ENCODE data around the gene PUM1. TPM values are rescaled to one million over a fixed set of nuclear protein-coding genes. Genes with fewer than 3 reads are reported as not detected.
A peak's percentile ranks its signal among the peaks of the same experiment; 100 is the strongest.
"Not testable (repeated sequence)": the region's sequence is repeated elsewhere in the genome, so short reads cannot be mapped to it uniquely, and the experiment has no call there.

Gene PUM1
- total RNA-seq, 1 donor from 2014 or later: 58.5 TPM

- peak in 1 of 2 donors; percentile 18 for DNase-seq (ENCODE audit: low read depth in 2 of 2)
These were observed 1.9 kb downstream of the PUM1 start for GRCh38 chr1:31063631-31064030.

- DNase-seq (ENCODE audit: low read depth in 2 of 2): no peak
These were observed 2.6 kb downstream of the PUM1 start for GRCh38 chr1:31062867-31063380.

DNA sequence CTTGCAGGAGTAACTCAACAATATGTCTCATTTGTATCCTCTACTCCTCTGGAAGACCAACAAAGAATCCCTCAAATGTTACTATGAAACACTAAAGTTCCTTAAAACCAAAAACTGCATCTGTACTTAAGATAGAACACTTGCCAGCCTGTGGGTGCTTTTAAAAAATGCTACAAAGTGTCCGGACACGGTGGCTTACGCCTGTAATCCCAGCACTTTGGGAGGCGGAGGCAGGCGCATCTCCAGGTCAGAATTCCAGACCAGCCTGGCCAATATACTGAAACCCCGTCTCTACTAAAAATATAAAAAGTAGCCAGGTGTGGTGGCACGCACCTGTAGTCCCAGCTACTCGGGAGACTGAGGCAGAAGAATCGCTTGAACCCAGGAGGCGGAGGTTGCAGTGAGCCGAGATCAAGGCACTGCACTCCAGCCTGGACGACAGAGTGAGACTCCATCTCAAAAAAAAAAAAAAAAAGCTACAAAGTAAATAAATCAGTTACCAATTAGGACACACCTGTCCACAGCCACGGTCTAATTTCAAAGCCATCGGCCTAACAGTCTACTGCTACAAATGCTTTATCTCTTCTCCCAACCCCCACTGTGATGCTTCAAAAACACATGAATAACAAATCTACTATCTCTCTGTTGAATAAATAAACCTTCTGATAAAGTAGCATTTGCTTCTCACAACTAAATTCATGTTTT is 3.2 kb downstream of the PUM1 start:
- not testable (repeated sequence) for DNase-seq (ENCODE audit: low read depth in 2 of 2)

GRCh38 chr1:31058012-31058411 is 7.5 kb downstream of the PUM1 start:
- no peak for DNase-seq (ENCODE audit: low read depth in 2 of 2)

DNA sequence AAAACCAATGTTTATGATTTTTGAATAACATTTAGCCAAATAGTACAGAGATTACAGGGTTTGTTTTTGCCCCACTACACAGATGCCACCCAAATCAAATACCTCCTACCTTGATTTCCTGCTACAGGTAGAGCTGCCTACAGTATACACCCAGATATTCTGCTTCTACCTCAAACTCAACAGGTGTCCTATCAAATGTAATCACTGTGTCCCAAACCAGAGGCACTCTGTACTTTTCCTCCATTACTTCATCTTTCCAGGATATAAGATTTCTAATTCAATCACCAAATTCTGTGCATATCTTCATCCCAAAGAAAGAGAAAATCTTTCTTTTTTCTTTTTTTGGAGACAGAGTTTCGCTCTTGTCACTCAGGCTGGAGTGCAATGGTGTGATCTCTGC is 9.6 kb downstream of the PUM1 start:
- no peak for DNase-seq (ENCODE audit: low read depth in 2 of 2)

DNA sequence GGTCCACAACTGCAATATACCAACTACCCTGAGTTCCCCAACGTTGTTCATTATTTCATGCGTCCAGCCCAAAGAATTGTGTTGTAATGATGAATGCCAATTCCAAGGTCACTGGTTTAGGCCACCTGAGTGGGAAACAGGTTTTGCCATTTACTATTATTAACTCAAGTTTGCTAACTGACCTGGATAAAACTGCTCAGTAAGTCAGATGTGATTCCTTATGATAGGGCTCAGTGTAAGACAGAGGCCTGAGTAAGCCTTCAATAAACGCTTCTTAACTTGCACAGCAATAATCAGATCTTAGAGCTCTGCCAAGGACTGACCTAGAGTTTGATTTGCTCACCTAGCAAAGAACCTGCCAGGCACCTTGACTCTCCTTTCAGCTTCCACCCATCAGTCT is 10.0 kb downstream of the PUM1 start:
- DNase-seq (ENCODE audit: low read depth in 2 of 2): no peak

GRCh38 chr1:31054958-31055481 is 10.5 kb downstream of the PUM1 start:
- no peak for DNase-seq (ENCODE audit: low read depth in 2 of 2)

DNA sequence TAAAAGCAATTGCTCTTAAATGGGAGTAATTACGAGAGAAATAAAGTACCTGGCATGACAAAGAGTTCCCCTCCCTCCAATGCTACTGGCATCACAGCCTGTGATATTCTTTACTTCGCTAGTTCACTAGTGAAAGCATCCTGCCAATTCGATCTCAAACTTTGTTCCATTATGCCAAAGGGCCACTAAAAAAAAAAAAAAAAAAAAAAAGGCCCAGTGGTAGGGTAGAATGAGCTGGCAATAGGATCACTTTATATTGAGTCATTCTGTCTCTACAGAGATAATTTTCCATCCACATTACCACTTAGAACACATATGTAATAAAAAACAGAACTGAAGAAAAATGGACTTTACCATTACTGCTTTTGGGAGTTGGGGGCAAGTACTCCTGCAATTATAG is 11.2 kb downstream of the PUM1 start:
- DNase-seq (ENCODE audit: low read depth in 2 of 2): peak in 1 of 2 donors; percentile 32

- not testable (repeated sequence) for DNase-seq (ENCODE audit: low read depth in 2 of 2)
These were observed 12.9 kb downstream of the PUM1 start for GRCh38 chr1:31052613-31053012.

- DNase-seq (ENCODE audit: low read depth in 2 of 2): no peak
These were observed 13.9 kb downstream of the PUM1 start for GRCh38 chr1:31051611-31052010.

DNA sequence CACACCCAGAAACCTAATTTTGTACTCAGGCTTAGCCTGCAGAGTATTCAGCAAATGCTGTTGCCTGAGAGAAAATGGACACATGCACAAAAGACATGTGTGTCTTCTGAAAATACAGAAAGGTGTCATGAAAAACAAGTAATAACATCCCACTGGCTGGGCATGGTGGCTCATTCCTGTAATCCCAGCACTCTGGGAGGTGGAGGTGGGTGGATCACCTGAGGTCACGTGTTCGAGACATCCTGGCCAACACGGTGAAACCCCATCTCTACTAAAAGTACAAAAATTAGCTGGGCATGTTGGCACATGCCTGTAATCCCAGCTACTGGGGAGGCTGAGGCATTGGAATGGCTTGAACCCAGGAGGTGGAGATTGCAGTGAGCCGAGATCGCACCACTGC is 18.0 kb downstream of the PUM1 start:
- DNase-seq (ENCODE audit: low read depth in 2 of 2): not testable (repeated sequence)

- DNase-seq (ENCODE audit: low read depth in 2 of 2): no peak
These were observed 21.9 kb downstream of the PUM1 start for GRCh38 chr1:31043631-31044030.

GRCh38 chr1:31042656-31043055 is 22.9 kb downstream of the PUM1 start:
- DNase-seq (ENCODE audit: low read depth in 2 of 2): no peak

- no peak for DNase-seq (ENCODE audit: low read depth in 2 of 2)
These were observed 24.0 kb downstream of the PUM1 start for GRCh38 chr1:31041529-31041928.

GRCh38 chr1:31040038-31040437 is 25.5 kb downstream of the PUM1 start:
- DNase-seq (ENCODE audit: low read depth in 2 of 2): peak in 1 of 2 donors; percentile 42

DNA sequence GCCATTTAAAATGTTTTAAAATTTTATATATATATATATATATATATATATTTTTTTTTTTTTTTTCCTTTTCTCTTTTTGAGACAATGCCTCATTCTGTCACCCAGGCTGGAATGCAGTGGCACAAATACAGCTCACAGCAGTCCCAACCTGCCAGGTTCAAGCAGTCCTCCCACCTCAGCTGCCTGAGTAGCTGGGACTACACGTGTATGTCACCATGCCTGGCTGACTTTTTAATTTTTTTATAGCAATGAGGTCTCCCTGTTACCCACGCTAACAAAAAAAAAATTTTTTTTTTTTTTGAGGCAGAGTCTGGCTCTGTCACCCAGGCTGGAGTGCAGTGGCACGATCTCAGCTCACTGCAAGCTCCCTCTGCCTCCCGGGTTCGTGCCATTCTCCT is 26.6 kb downstream of the PUM1 start:
- not testable (repeated sequence) for DNase-seq (ENCODE audit: low read depth in 2 of 2)

DNA sequence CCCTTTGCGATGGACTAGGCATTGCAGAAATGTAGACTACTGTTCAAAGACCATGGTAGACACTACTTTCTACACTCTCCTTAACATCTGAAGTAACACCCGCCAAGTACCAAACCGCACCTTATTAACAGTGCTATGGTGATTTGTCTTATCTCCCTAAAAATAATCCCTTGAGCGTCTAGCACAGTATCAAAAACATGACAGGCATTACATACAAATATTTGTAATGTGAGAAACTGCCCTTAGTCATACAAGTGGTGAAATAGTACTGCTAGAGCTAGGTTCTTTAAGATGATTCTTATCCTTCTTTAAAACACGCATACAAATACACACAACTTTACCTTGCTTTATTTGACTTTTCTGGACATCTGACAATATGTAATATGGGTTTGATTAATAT is 27.2 kb downstream of the PUM1 start:
- DNase-seq (ENCODE audit: low read depth in 2 of 2): no peak

DNA sequence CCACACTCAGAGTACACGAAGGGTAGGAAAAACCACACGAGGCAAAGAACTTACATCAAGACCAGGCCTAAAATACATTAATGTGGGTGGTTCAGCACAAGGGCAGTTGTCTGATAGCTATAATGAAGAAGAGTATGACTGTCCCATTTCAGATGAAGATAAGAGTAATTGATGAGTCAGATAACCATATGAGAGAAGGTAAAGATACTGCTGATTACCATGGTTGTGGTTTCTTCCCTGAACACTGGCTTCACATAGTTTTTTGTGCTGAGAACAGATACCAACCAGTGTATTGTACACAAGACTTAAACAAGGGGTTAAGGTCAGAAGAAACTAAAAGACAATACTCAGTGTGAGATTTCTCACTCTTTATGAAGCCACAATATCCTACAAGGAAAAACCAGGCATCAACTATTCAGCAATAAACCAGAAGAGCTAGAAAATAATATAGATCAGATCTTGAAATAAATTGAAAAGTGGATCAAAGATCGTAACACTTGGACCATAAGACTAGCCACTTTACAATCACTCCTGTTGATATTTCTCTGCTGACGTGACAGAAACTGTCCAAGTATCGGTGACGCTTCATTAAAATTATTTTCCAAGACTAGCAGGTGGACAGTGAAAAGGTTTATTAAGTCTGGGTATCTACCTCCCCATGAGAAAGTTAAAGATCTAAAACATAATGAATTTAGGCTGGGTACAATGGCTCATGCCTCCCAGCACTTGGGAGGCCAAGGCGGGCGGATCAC is 28.6 kb downstream of the PUM1 start:
- no peak for DNase-seq (ENCODE audit: low read depth in 2 of 2)

DNA sequence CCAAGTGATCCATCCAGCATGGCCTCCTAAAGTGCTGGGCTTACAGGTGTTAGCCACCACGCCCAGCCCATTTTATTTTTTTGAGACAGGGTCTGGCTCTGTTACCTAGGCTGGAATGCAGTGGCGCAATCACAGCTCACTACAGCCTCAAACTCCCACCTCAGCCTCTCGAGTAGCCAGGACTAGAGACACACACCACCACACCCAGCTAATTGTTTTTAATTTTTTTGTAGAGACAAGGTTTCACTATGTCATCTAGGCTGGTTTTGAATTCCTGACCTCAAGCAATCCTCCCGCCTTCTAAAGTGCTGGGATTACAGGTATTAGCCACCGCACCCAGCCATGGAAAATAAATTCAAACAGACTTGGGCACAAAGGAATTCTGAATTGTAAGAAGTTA is 31.9 kb downstream of the PUM1 start:
- no peak for DNase-seq (ENCODE audit: low read depth in 2 of 2)

DNA sequence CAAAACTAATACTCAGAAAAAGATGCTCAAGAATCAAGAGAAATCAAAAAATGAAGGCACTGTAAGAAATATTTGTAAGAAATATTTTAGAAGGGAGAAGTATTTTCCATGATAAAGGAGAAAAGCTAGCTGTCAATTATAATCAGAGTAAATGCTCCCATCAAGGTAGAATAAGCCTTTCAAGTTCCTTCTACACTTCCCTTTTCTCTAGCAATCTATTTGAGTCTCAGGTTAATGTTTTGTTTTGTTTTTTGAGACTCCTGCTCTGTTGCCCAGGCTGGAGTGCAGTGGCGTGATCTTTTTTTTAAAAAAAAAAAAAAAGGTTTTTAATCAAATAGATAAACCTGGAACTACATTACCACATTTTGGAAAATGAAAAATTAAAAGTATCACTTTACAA is 33.3 kb downstream of the PUM1 start:
- DNase-seq (ENCODE audit: low read depth in 2 of 2): no peak

DNA sequence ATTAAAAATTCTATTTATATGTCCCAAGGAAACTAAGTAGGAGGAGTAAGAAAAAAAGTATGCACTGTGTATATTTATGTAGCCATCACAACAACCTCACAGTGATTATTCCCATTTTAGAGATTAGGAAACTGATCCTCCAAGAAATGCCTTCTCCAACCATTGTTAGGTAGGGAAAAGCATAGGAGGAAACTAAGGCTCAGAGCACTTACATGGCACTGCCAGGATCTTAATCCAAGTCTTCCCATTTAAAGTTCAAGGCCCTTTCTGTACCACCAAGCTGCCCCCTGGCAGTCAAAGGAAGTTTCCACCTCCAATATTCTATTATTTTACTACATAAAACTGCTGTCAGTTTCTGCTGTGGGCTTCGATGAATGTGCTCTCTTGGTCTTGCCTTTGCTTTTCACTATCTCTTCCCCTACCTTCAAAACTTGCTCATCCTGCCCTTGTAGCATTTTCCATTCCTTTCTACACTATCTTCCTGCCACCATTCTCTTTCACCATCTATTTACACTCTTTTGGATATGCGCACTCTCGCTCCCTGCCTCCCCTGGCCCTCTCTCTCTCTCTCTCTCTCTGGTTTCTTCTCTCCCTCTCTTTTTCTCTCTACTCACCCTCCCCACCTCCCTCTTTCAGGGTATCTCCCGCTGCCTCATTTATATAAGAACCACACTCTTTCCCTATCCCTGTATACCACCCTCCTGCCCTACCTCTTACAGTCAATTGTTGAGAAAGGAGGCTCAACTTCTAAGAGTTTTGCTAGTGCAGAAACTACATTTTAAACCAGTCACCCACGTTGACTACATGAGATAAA is 34.0 kb downstream of the PUM1 start:
- DNase-seq (ENCODE audit: low read depth in 2 of 2): no peak

DNA sequence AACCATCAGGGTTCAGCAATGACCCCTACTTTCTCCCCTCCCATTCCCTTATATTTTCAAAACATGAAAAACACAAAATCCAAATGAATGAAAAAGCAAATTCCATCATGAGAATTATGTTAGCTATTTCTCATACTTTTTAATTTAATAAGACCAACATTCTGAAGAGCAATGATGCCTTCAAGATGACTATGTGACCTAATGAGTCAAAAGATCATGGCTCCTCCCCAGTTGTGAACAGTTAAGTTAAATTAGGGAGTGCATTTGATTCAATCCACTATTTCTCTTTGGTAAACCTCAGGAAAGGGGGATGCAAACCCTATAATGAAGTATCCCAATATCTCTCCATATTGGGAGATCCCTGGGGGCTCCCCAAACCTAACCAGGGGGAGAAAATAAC is 36.5 kb downstream of the PUM1 start:
- DNase-seq (ENCODE audit: low read depth in 2 of 2): no peak
